Loucy (cell line): ENCODE measurements around the gene FUT7.

Source experiments
- H2AFZ ChIP-seq: fragments of 200-600 bp; sonication (generic); 2 replicates; pipeline ENCODE4 v1.6.0; 2016; ENCODE audit warnings: antibody characterized with exemption, mild to moderate bottlenecking, low read length, moderate library complexity
- H3F3A ChIP-seq: fragments of 200-600 bp; 2 replicates; pipeline ENCODE4 v1.6.0; 2016; ENCODE audit warnings: antibody characterized with exemption, low read depth, mild to moderate bottlenecking
- H3K27me3 ChIP-seq: fragments of 200-600 bp; sonication (generic); 2 replicates; pipeline ENCODE4 v1.6.1; 2014; ENCODE audit warnings: low read length, mild to moderate bottlenecking; ENCODE audit not compliant: insufficient read depth, poor library complexity, severe bottlenecking
- H3K36me3 ChIP-seq: fragments of 200-600 bp; sonication (generic); 2 replicates; pipeline ENCODE4 v1.6.1; 2016; ENCODE audit warnings: low read length; ENCODE audit not compliant: insufficient read depth
- H3K4me1 ChIP-seq: fragments of 200-600 bp; sonication (generic); 2 replicates; pipeline ENCODE4 v1.5.1; 2014; ENCODE audit warnings: low read length, mild to moderate bottlenecking; ENCODE audit not compliant: insufficient read depth, poor library complexity, severe bottlenecking
- H3K4me2 ChIP-seq: fragments of 200-600 bp; sonication (generic); 2 replicates; pipeline ENCODE4 v1.6.0; 2014; ENCODE audit warnings: antibody characterized with exemption, low read length, low read depth, mild to moderate bottlenecking; ENCODE audit not compliant: poor library complexity, severe bottlenecking
- H3K4me3 ChIP-seq: fragments of 200-600 bp; sonication (generic); 2 replicates; pipeline ENCODE4 v1.5.1; 2014; ENCODE audit warnings: low read length, mild to moderate bottlenecking, mixed read lengths; ENCODE audit not compliant: poor library complexity, severe bottlenecking
- H3K79me2 ChIP-seq: fragments of 200-600 bp; sonication (generic); 2 replicates; pipeline ENCODE4 v1.6.1; 2014; ENCODE audit warnings: low read length; ENCODE audit not compliant: insufficient read depth
- H3K9ac ChIP-seq: fragments of 200-600 bp; sonication (generic); 2 replicates; pipeline ENCODE4 v1.6.0; 2014; ENCODE audit warnings: mild to moderate bottlenecking, low read depth, low read length, moderate library complexity; ENCODE audit not compliant: poor library complexity, severe bottlenecking
- H3K9me2 ChIP-seq: fragments of 200-600 bp; sonication (generic); replicated peaks from 2 replicates; pipeline ENCODE4 v1.6.1; 2016; ENCODE audit warnings: low read depth, low read length, mixed read lengths
- H3K9me3 ChIP-seq: fragments of 200-600 bp; sonication (generic); 2 replicates; pipeline ENCODE4 v1.6.1; 2014; ENCODE audit warnings: mild to moderate bottlenecking, antibody characterized with exemption, low read length, low read depth; ENCODE audit not compliant: insufficient read depth
- H4K20me1 ChIP-seq: fragments of 200-600 bp; sonication (generic); 2 replicates; pipeline ENCODE4 v1.6.0; 2014; ENCODE audit warnings: antibody characterized with exemption, low read length, mild to moderate bottlenecking; ENCODE audit not compliant: insufficient read depth, poor library complexity, severe bottlenecking
- EZH2phosphoT487 ChIP-seq: fragments of 200-600 bp; IDR thresholded peaks from 2 replicates; pipeline ENCODE4 v1.6.1; 2018; ENCODE audit warnings: antibody characterized with exemption, mild to moderate bottlenecking, moderate library complexity, borderline replicate concordance
- TF ChIP-seq, protein P1 (sequence below): fragments of 200-600 bp; sonication (generic); conservative IDR thresholded peaks from 2 replicates; pipeline ENCODE4 v1.5.1; 2014; ENCODE audit warnings: mild to moderate bottlenecking, antibody characterized with exemption, low read length

The FUT7 gene

GRCh38 chr9:137041124-137041523 lies 9.2 kb upstream of the FUT7 start:
- H3F3A ChIP-seq = no peaks in the 10 kb centered on the region
- H3K27me3 ChIP-seq = no peaks in the 10 kb centered on the region
- peaks cover 21% of the 10 kb centered on the region; the same call in 1 of the 2 replicates for H3K79me2 ChIP-seq
- no peaks in the 10 kb centered on the region for H3K36me3 ChIP-seq
- H3K4me3 ChIP-seq = no peak overlapping the region
- H3K9ac ChIP-seq = no peak overlapping the region
- peaks cover 23% of the 10 kb centered on the region for H4K20me1 ChIP-seq
- no peaks in the 10 kb centered on the region for H3K9me3 ChIP-seq
- no peaks in the 10 kb centered on the region for H3K9me2 ChIP-seq
- no peak overlapping the region for H2AFZ ChIP-seq
- H3K4me1 ChIP-seq = peaks cover 21% of the 10 kb centered on the region
- TF ChIP-seq, protein P1, sequence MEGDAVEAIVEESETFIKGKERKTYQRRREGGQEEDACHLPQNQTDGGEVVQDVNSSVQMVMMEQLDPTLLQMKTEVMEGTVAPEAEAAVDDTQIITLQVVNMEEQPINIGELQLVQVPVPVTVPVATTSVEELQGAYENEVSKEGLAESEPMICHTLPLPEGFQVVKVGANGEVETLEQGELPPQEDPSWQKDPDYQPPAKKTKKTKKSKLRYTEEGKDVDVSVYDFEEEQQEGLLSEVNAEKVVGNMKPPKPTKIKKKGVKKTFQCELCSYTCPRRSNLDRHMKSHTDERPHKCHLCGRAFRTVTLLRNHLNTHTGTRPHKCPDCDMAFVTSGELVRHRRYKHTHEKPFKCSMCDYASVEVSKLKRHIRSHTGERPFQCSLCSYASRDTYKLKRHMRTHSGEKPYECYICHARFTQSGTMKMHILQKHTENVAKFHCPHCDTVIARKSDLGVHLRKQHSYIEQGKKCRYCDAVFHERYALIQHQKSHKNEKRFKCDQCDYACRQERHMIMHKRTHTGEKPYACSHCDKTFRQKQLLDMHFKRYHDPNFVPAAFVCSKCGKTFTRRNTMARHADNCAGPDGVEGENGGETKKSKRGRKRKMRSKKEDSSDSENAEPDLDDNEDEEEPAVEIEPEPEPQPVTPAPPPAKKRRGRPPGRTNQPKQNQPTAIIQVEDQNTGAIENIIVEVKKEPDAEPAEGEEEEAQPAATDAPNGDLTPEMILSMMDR = no peak
- TF ChIP-seq EZH2phosphoT487 = no peak
- H3K4me2 ChIP-seq = no peak overlapping the region

DNA sequence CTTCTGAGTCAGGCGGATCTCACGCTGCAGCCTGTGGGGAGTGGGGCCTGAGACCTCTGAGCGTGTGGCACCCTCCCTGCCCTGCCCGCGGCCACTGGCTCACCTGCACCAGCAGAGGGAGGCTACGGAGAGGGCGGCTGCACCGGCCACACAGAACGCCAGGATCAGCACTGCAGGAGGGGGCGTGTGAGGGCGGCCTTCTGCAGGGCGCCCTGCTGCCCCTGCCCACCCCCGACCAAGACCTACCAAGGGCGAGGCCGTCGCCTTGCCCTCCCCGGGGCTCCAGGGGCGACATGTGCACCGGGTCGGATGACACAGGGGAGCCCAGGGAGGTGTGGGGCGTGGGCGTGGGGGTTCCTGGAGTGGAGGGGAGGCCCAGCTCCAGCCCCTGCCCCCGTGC lies 8.7 kb upstream of the FUT7 start:
- H3F3A ChIP-seq = no peaks in the 10 kb centered on the region
- no peak for TF ChIP-seq EZH2phosphoT487
- TF ChIP-seq, protein P1 = no peak
- no peaks in the 10 kb centered on the region for H3K36me3 ChIP-seq
- peaks cover 21% of the 10 kb centered on the region; the same call in 1 of the 2 replicates for H3K79me2 ChIP-seq
- H3K4me2 ChIP-seq = no peak overlapping the region
- no peaks in the 10 kb centered on the region for H3K27me3 ChIP-seq
- no peak overlapping the region for H3K9ac ChIP-seq
- no peak overlapping the region for H3K4me3 ChIP-seq
- H3K9me3 ChIP-seq = no peaks in the 10 kb centered on the region
- no peak overlapping the region for H2AFZ ChIP-seq
- H4K20me1 ChIP-seq = peaks cover 23% of the 10 kb centered on the region
- H3K4me1 ChIP-seq = peaks cover 19% of the 10 kb centered on the region
- no peaks in the 10 kb centered on the region for H3K9me2 ChIP-seq

GRCh38 chr9:137039611-137040366 lies 7.9 kb upstream of the FUT7 start:
- H3K79me2 ChIP-seq = peaks cover 14% of the 10 kb centered on the region; the same call in 1 of the 2 replicates
- TF ChIP-seq EZH2phosphoT487 = no peak
- TF ChIP-seq, protein P1 = no peak
- no peaks in the 10 kb centered on the region for H3K9me3 ChIP-seq
- no peaks in the 10 kb centered on the region for H3K9me2 ChIP-seq
- H2AFZ ChIP-seq = no peak overlapping the region
- no peak overlapping the region for H3K4me2 ChIP-seq
- H3K4me3 ChIP-seq = no peak overlapping the region
- H4K20me1 ChIP-seq = peaks cover 17% of the 10 kb centered on the region
- no peak overlapping the region for H3K9ac ChIP-seq
- no peaks in the 10 kb centered on the region for H3F3A ChIP-seq
- no peaks in the 10 kb centered on the region for H3K27me3 ChIP-seq
- H3K36me3 ChIP-seq = no peaks in the 10 kb centered on the region
- H3K4me1 ChIP-seq = peaks cover 18% of the 10 kb centered on the region
